GM15510 (cell line): ENCODE measurements around the gene MRPS18A.

Source experiments
- POLR2A ChIP-seq: IDR thresholded peaks from 3 replicates; pipeline ENCODE4 v1.6.1; 2011; ENCODE audit warnings: borderline replicate concordance; ENCODE audit not compliant: insufficient read length; ENCODE audit errors: extremely low read depth

The MRPS18A gene

GRCh38 chr6:43707767-43708166 is 20.2 kb upstream of the MRPS18A start:
- no peak for TF ChIP-seq POLR2A

DNA sequence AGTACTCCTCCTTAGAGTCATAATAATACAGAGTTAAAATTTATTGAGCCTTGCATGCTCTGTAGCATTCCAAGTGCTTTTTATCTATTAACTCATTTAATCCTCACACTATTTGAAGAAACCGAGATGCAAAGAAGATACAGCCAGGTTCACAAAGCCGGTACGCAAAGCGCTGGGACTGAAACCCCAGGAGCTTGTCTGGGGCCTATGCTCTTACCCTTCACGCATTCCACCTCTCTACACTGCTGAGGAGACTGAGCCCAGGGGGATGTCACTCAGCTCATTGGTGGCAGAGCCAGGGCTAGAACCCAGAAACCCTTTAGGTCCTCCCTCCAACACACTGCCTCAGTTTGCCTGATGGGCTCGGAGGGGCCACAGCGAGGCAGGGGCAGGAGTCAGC is 19.7 kb upstream of the MRPS18A start:
- no peak for TF ChIP-seq POLR2A

DNA sequence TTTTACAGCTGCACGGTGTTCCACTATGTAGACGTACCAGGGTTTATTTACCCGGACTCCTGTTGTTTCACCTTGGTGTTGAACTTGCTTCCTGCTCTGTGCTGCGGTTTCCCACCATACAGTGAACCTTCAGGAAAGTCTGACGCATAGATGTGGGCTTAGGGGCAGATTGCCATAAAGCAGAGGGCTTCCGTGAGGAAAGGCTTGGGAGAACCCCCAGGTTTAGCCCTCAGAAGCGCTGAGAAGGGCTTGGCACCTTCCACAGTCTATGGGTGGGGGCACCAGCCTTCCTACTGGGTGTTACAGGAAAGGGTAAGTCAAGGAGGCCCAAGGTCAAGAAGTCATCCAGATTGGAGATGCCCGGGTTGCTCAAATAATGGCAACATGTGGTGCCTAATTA is 19.2 kb upstream of the MRPS18A start:
- TF ChIP-seq POLR2A, result no peak

DNA sequence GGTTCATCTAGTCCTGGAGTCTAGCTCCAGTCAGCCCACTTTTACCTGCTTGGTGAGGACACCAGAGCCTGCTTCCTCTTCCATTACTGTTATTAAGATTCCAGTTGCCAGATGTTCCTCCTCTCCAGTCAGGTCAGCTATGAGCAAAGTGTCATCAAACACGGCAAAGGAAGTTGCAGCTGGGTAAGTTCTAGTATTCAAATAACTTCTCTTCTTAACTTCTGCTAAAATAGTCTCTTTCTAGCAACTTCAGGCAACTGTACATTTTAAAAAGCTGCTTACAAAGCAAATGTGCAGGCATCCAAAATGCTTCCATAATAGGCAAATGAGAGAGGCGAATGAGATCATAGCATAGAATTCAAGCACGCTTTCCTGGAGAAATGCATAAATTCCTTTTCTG is 18.4 kb upstream of the MRPS18A start:
- TF ChIP-seq POLR2A, result no peak

GRCh38 chr6:43703512-43704429 is 16.2 kb upstream of the MRPS18A start:
- TF ChIP-seq POLR2A, result no peak

DNA sequence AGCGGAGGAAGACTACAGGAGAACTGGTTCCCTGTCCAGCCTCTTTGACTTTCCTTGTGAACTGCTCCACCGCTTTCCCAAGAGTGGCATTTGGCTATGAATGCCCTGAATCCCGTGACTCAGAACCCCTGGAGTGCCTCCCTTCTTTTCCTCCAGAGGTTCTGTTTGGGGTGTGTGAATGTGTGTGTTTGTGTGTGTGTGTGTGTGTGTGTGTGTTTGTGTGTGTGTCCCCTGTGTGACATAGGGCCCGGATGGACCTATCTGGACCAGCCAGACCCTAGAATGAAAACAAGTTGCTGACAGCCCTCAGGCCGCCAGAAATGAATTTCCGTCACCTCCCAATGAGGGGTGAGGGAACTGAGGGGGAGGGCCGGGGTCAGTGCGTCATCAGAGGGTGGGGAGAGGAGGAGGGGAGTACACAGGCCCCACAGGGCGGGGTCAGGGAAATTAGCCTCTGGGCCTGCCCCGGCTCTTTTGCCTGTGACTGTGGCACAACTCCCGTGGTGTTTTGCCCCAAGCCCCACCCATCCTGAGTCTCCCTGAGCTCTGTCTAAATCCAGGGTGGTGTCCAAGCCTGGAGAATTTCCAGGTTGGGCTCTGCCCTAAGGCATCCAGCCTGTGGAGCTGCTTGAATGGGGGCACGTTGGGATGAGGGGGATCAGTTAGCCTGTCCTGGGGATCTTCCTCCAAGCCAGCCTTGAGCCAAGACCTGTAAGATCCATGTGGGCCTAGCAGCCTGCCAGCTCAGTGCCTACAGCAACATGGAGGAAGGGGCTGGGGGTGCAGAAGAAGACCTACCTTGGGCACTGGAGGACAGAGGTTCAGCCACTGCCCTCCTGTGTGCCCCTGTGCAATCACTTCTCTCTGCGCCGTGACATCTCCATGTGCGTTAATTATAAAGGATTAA is 15.2 kb upstream of the MRPS18A start:
- TF ChIP-seq POLR2A, result peak; percentile 27

GRCh38 chr6:43702171-43702533 is 14.6 kb upstream of the MRPS18A start:
- no peak for TF ChIP-seq POLR2A

GRCh38 chr6:43699564-43700186 is 12.1 kb upstream of the MRPS18A start:
- no peak for TF ChIP-seq POLR2A

- no peak for TF ChIP-seq POLR2A
Observed at GRCh38 chr6:43698584-43699349, 11.2 kb upstream of the MRPS18A start.

- TF ChIP-seq POLR2A, result no peak
Observed at GRCh38 chr6:43697421-43697820, 9.8 kb upstream of the MRPS18A start.

DNA sequence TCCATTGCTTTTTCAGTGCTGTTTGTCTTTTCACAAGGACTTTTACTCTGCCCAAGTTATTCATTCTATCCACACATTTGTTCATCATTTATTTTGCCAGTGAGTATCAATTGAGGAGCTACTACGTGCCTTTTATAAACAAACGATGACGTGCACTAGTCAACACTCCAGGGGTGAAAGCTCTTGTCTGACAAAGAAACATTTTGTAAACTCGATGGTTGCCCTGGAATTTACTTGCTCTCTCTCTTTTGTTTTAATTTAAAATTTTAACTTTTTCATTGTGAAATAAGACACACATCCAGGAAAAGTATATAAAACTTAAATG is 8.3 kb upstream of the MRPS18A start:
- no peak for TF ChIP-seq POLR2A

- no peak for TF ChIP-seq POLR2A
Observed at GRCh38 chr6:43695215-43695966, 7.8 kb upstream of the MRPS18A start.

- no peak for TF ChIP-seq POLR2A
Observed at GRCh38 chr6:43689421-43689820, 1.8 kb upstream of the MRPS18A start.

GRCh38 chr6:43687079-43687436 is 533 bp downstream of the MRPS18A start:
- no peak for TF ChIP-seq POLR2A
